LoVo (cell line): ENCODE results near the gene TTC9.
A peak's percentile ranks its signal among the peaks of the same experiment; 100 is the strongest.
"Not testable (repeated sequence)": the region's sequence is repeated elsewhere in the genome, so short reads cannot be mapped to it uniquely, and the experiment has no call there.

Experiments
- DNase-seq: peaks from one replicate; pipeline ENCODE4 v3.0.0-alpha.2; 2016; ENCODE audit warnings: low spot score

TTC9 gene

GRCh38 chr14:70680748-70681147 is 39.0 kb downstream of the TTC9 start:
- DNase-seq: no peak

GRCh38 chr14:70683983-70684382 is 42.3 kb downstream of the TTC9 start:
- no peak for DNase-seq

GRCh38 chr14:70685474-70686197 is 43.9 kb downstream of the TTC9 start:
- no peak for DNase-seq

GRCh38 chr14:70692210-70692609 is 50.5 kb downstream of the TTC9 start:
- no peak for DNase-seq

GRCh38 chr14:70696026-70696425 is 54.3 kb downstream of the TTC9 start:
- DNase-seq: no peak

GRCh38 chr14:70697701-70698100 is 56.0 kb downstream of the TTC9 start:
- DNase-seq: peak; percentile 72

- peak; percentile 85 for DNase-seq
Measured at GRCh38 chr14:70698288-70698687, 56.6 kb downstream of the TTC9 start.

- no peak for DNase-seq
Measured at GRCh38 chr14:70699646-70700045, 57.9 kb downstream of the TTC9 start.

- DNase-seq: no peak
Measured at GRCh38 chr14:70700955-70701585, 59.4 kb downstream of the TTC9 start.

GRCh38 chr14:70701610-70702009 is 59.9 kb downstream of the TTC9 start:
- no peak for DNase-seq

- no peak for DNase-seq
Measured at GRCh38 chr14:70702161-70702560, 60.4 kb downstream of the TTC9 start.

GRCh38 chr14:70703621-70704168 is 62.0 kb downstream of the TTC9 start:
- not testable (repeated sequence) for DNase-seq

GRCh38 chr14:70704960-70705359 is 63.2 kb downstream of the TTC9 start:
- DNase-seq: no peak

- no peak for DNase-seq
Measured at GRCh38 chr14:70706177-70706576, 64.5 kb downstream of the TTC9 start.

GRCh38 chr14:70707138-70708038 is 65.7 kb downstream of the TTC9 start:
- DNase-seq: peak; percentile 75

- DNase-seq: no peak
Measured at GRCh38 chr14:70708717-70709570, 67.2 kb downstream of the TTC9 start.

- DNase-seq: no peak
Measured at GRCh38 chr14:70709726-70710382, 68.1 kb downstream of the TTC9 start.

- DNase-seq: no peak
Measured at GRCh38 chr14:70711451-70711850, 69.7 kb downstream of the TTC9 start.

- no peak for DNase-seq
Measured at GRCh38 chr14:70713096-70713495, 71.4 kb downstream of the TTC9 start.

- no peak for DNase-seq
Measured at GRCh38 chr14:70713511-70713916, 71.8 kb downstream of the TTC9 start.

- DNase-seq: peak; percentile 58
Measured at GRCh38 chr14:70714055-70714550, 72.4 kb downstream of the TTC9 start.
